Activated B cell treated with CpG ODN at 0.5 μM for 24 hours (primary cell): ENCODE results near the gene KCNIP1. TPM values are rescaled to one million over a fixed set of nuclear protein-coding genes. Genes with fewer than 3 reads are reported as not detected.

Source experiments
- ATAC-seq: fragments of 200-7000 bp; cut with Tn5 transposase; one replicate; pipeline ENCODE4 v1.10.0; 2021; ENCODE audit warnings: low read depth, mild to moderate bottlenecking, moderate library complexity
- CTCF ChIA-PET: fragments of 350-600 bp; sonication (Branson Sonifier 250); formaldehyde crosslinking; loops from one replicate; lab custom pipeline; 2021; ENCODE audit warnings: antibody characterized with exemption; lab: Charles Lee
- POLR2A ChIA-PET: fragments of 350-600 bp; sonication (Branson Sonifier 250); formaldehyde crosslinking; loops from one replicate; lab custom pipeline; 2021; ENCODE audit warnings: antibody characterized with exemption; lab: Charles Lee
- DNase-seq: peaks from one replicate; pipeline ENCODE4 v3.0.0; 2022
- H3K27ac Mint-ChIP-seq: one replicate; pipeline ENCODE4 v1.8.0; 2020; ENCODE audit warnings: mixed read lengths
- H3K27me3 Mint-ChIP-seq: one replicate; pipeline ENCODE4 v1.8.0; 2021; ENCODE audit warnings: mixed read lengths
- H3K36me3 Mint-ChIP-seq: one replicate; pipeline ENCODE4 v1.8.0; 2021; ENCODE audit warnings: low read depth, mixed read lengths
- H3K4me1 Mint-ChIP-seq: one replicate; pipeline ENCODE4 v1.8.0; 2021; ENCODE audit warnings: mixed read lengths
- H3K4me3 Mint-ChIP-seq: one replicate; pipeline ENCODE4 v1.8.0; 2020; ENCODE audit warnings: mild to moderate bottlenecking, mixed read lengths
- H3K9me3 Mint-ChIP-seq: one replicate; pipeline ENCODE4 v1.8.0; 2020; ENCODE audit warnings: mixed read lengths
- intact Hi-C: fragments of 100-400 bp; cut with micrococcal nuclease; formaldehyde crosslinking; loops from one replicate; pipeline ENCODE4 v1.15.1; 2024
- total RNA-seq: library from RNA; stranded (reverse); gene quantifications from 2 replicates; pipeline ENCODE4 v1.2.3, GENCODE V29; 2022
- TF ChIP-seq, protein P1 (sequence below): fragments of 200-600 bp; IDR thresholded peaks from one replicate; pipeline ENCODE4 v1.8.0; 2022; ENCODE audit warnings: antibody characterized with exemption, mild to moderate bottlenecking

Gene KCNIP1
- total RNA-seq, 1 donor from 2014 or later, result not detected

DNA sequence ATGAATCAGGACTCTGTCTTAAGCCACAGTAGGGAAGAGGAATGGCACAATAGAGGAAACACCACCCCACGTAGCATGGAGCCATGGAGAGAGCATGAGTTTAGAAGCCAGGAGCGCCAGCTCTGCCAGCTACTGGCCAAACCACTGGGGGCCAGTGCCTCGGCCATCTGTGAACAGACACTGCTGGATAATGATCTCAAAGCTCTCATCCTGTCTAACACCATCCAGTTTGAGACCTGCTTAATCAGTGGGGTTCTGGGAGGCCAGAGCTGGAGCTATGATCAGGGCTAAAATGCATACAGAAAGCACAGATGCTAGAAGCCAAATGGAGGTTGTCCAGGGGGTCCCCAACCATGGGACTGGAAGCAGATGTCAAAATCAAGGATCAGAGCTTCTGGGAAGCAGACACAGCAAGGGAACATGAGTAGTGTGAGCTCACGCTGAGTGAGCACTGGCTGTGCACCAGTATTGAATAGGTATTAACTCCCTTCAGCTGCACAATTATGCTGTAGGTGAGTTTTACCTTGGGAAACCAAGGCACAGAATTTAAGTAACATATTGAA lies 92.7 kb downstream of the KCNIP1 start:
- no peaks in the 10 kb centered on the region for H3K36me3 Mint-ChIP-seq
- H3K4me1 Mint-ChIP-seq, result no peaks in the 10 kb centered on the region
- no peak for ATAC-seq
- no peak for DNase-seq
- H3K9me3 Mint-ChIP-seq, result no peaks in the 10 kb centered on the region
- H3K27ac Mint-ChIP-seq, result no peak overlapping the region
- ChIA-PET CTCF (no interaction called here), POLR2A (no interaction called here)
- TF ChIP-seq, protein P1, sequence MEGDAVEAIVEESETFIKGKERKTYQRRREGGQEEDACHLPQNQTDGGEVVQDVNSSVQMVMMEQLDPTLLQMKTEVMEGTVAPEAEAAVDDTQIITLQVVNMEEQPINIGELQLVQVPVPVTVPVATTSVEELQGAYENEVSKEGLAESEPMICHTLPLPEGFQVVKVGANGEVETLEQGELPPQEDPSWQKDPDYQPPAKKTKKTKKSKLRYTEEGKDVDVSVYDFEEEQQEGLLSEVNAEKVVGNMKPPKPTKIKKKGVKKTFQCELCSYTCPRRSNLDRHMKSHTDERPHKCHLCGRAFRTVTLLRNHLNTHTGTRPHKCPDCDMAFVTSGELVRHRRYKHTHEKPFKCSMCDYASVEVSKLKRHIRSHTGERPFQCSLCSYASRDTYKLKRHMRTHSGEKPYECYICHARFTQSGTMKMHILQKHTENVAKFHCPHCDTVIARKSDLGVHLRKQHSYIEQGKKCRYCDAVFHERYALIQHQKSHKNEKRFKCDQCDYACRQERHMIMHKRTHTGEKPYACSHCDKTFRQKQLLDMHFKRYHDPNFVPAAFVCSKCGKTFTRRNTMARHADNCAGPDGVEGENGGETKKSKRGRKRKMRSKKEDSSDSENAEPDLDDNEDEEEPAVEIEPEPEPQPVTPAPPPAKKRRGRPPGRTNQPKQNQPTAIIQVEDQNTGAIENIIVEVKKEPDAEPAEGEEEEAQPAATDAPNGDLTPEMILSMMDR, result no peak
- no peak overlapping the region for H3K4me3 Mint-ChIP-seq
- H3K27me3 Mint-ChIP-seq, result peaks cover 24% of the 10 kb centered on the region
- intact Hi-C loops, result no loop called here

DNA sequence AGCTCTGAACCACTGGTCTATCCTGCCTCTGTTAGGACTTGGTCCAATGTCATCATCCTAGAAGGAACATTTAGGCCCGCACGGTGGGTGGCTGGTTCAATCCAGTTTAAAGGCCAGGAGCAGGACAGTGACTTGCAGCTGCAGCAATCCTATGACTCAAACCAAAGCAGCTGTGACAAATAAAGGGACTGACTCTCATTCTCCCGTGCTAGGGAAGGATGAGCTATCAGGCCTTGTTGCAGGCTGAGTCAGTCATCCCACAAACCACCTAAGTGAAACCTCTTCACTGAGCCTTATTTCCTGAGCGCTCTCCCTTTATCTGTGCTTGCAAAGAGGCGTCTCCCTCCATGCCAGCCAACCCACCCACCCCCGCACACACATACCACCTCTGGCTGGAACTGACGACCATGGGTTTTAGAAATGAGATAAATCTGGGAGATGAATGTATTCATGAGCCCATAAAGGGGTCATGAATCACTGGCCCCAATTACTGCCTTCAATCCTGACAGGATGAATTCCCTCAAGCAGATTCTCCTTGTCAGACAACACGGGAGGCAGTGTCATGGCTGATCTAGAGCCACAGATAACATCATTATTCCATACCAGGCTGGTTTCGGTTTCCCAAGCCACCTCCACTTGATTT lies 93.4 kb downstream of the KCNIP1 start:
- Mint-ChIP-seq H3K27ac (no peak overlapping the region), H3K4me3 (no peak overlapping the region), H3K27me3 (peaks cover 24% of the 10 kb centered on the region), H3K9me3 (no peaks in the 10 kb centered on the region), H3K36me3 (no peaks in the 10 kb centered on the region), H3K4me1 (no peaks in the 10 kb centered on the region)
- intact Hi-C loops, result no loop called here
- TF ChIP-seq, protein P1, result no peak
- POLR2A ChIA-PET, result no interaction called here
- CTCF ChIA-PET, result no interaction called here
- ATAC-seq (no peak), DNase-seq (no peak)

DNA sequence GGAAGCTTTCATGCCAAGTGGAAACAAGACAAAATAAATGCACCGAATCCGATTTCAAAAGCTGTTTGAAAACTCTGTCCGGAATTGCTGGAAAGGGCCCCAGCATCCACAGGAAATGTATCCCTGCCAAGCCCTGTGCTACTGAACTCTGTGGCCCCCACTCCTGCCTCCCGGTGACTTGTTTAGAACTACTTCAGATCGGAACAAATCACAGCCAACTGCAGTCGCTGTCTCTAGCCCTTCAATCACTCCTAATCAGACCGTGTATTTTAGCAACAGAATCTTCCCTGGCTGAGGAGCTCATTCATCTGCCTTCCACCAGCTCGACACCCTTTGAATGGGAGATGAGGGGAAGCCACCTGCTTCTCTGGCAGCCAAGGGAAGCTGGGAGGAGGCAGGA lies 94.1 kb downstream of the KCNIP1 start:
- H3K27ac Mint-ChIP-seq, result no peak overlapping the region
- ChIA-PET POLR2A (no interaction called here), CTCF (no interaction called here)
- DNase-seq, result no peak
- H3K9me3 Mint-ChIP-seq, result no peaks in the 10 kb centered on the region
- no peak overlapping the region for H3K4me3 Mint-ChIP-seq
- peaks cover 24% of the 10 kb centered on the region for H3K27me3 Mint-ChIP-seq
- TF ChIP-seq, protein P1, result no peak
- no peaks in the 10 kb centered on the region for H3K36me3 Mint-ChIP-seq
- no peaks in the 10 kb centered on the region for H3K4me1 Mint-ChIP-seq
- no peak for ATAC-seq
- intact Hi-C loops, result no loop called here

DNA sequence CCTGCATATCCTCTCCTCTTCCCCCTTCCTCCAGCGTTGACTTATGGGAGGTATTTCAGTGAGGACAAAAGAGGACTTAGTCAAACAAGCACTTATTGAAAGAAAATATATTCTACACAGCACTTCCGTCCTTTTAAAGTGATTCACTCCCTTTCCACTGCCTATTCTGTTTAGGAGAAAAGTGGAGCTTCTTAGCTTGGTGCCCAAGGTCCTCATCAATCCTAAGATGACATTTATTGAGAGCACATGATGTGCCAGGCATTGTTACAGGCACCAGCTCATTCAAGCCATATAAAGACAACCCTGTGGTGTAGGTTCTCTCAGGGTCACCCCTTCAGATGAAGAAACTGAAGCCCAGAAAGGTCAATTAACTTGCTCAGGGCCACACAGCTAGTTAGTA lies 95.9 kb downstream of the KCNIP1 start:
- no peak for ATAC-seq
- ChIA-PET POLR2A (no interaction called here), CTCF (no interaction called here)
- Mint-ChIP-seq H3K9me3 (no peaks in the 10 kb centered on the region), H3K27ac (no peak overlapping the region), H3K36me3 (no peaks in the 10 kb centered on the region), H3K27me3 (peaks cover 28% of the 10 kb centered on the region), H3K4me3 (no peak overlapping the region), H3K4me1 (no peaks in the 10 kb centered on the region)
- intact Hi-C loops, result no loop called here
- TF ChIP-seq, protein P1, result no peak
- DNase-seq, result no peak

DNA sequence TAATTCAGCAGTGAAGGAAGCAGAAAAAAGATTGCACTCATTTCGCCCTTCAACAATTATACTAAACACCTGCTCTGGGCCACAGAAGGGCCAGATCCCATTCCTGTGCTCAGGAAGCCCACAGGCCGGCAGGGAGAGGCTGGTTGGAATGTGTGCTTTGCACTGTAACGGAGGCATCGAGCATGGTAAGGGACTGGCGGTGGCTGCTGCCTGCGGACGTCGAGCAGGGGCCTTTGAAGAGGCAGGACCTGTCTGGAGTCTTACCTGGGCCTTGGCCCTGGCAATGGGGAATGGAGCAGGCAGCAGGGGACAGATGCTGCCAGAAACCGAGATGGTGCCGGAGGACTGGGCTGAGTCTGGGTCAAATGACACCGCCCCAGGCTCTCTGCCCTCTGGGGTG lies 97.8 kb downstream of the KCNIP1 start:
- TF ChIP-seq, protein P1, result no peak
- no peak for DNase-seq
- ATAC-seq, result no peak
- ChIA-PET POLR2A (no interaction called here), CTCF (no interaction called here)
- Mint-ChIP-seq H3K36me3 (no peaks in the 10 kb centered on the region), H3K4me1 (no peaks in the 10 kb centered on the region), H3K27ac (no peak overlapping the region), H3K27me3 (peaks cover 21% of the 10 kb centered on the region), H3K9me3 (no peaks in the 10 kb centered on the region), H3K4me3 (no peak overlapping the region)
- intact Hi-C loops, result no loop called here
